ENCODE results near the gene UBE2I.

DNA sequence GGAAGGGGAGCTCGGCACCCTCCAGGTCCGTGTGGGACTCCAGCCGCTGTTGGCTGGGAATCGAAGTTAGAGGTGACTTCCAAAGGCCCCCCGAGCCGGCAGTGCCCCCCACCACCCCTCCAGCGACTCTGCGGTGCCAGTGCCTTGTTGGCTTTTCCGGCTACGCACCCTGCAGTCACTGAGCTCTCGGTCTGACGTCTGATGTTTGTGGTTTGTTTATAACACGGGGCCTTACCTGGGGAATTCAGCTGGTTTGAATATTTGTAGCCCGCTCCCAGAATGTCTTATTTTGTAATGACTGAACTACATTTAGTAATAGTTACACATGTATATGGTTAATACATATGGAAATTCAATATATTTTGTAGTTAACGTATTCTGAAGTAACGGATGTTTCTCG lies 17.0 kb downstream of the UBE2I start:
- TF ChIP-seq, protein P1, sequence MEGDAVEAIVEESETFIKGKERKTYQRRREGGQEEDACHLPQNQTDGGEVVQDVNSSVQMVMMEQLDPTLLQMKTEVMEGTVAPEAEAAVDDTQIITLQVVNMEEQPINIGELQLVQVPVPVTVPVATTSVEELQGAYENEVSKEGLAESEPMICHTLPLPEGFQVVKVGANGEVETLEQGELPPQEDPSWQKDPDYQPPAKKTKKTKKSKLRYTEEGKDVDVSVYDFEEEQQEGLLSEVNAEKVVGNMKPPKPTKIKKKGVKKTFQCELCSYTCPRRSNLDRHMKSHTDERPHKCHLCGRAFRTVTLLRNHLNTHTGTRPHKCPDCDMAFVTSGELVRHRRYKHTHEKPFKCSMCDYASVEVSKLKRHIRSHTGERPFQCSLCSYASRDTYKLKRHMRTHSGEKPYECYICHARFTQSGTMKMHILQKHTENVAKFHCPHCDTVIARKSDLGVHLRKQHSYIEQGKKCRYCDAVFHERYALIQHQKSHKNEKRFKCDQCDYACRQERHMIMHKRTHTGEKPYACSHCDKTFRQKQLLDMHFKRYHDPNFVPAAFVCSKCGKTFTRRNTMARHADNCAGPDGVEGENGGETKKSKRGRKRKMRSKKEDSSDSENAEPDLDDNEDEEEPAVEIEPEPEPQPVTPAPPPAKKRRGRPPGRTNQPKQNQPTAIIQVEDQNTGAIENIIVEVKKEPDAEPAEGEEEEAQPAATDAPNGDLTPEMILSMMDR (IDR thresholded peaks at IDR 0.05; ENCODE audit: borderline replicate concordance, extremely low read depth, low read length, poor library complexity, severe bottlenecking): no peak
- TF ChIP-seq EZH2 (IDR thresholded peaks at IDR 0.05; ENCODE audit: borderline replicate concordance, low read depth, low read length, severe bottlenecking): no peak
